ENCODE results near the gene BTBD19.
A peak's percentile ranks its signal among the peaks of the same experiment; 100 is the strongest.
"Not testable (repeated sequence)": the region's sequence is repeated elsewhere in the genome, so short reads cannot be mapped to it uniquely, and the experiment has no call there.

Gene BTBD19

DNA sequence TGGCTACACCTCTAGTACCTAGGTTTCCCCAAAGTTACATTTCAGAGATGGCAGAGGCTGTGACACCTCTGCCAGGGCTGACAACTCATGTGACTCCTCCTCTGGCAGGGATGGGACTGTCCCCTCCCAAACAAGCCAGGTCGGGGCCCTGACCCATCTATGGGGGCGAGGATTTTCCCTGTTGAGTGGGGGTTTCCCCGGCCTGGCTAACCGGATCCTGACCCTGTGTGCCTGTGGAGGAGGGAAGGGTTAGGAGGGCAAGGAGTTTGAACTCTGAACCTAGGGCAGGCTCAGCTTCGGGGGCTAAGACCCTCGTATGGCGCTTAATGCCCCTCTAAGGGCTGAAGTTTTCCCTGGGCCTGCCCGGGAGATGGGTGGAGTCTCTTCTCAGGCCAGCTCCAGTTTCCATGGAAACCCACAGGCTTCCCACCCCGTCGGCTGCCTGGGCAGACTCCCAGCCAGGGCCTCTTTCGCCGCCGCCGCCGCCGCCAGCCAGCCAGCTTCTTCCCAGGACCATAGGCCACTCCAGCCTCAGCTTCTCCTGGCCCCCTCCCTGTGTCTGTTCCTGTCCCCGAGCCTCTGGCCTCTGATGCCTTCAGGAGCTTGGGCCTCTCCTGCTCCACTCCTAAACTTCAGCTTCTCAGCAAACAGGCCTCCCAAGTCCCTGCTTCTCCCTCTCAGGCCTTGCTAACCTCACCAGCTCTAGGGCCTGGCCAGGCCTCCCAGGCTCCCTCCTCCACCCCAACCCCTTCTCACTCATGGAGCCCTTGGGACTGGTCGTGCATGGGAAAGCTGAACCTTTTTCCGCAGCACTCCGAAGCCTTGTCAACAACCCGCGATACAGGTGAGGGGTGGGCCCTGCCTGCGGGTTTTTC, at the start of gene BTBD19:
Gene BTBD19 (plus strand): TSS at position 461 of the 875 bp plus-strand sequence. CDS start 298 bp downstream, at position 759.
- DNase-seq, result peak; percentile 79

DNA sequence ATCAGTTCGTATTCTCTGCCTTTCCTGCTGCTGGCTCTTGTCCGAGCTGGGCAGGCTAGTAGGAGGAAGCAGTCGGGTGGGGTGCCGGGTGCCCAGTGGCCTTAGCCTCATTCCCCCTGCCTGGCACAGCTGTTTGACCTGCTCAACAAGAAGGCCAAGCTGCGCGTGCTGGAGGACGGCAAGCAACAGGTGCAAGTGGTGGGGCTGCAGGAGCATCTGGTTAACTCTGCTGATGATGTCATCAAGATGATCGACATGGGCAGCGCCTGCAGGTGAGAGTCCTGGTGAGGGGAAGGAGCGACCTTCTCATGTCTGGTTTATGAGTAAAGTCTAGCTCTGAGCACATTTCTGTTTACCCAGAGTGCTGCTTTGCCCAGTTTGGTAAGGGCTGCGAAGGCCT, 49.2 kb upstream of the BTBD19 start:
- no peak for DNase-seq

DNA sequence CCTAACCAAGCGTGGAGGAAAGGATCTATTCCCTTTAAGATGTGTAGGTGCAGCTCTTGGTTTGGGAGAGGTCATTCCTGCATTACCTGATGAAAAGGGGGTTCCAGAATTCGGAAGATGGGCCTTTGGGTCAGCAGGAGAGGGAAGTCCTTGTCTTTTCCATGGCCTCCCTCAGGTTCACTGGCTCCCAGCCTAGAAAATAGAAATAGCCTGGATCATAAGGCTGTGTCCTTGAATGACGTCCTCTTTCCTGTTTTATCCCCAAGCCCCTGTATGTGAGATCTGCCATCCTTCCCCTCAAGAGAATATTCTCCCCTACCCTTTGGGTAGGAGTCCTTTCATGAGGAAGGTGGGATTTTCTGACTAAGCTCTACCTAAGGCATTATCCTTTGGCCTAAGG, 47.4 kb upstream of the BTBD19 start:
- DNase-seq, result no peak

GRCh38 chr1:44766421-44766820, 41.9 kb upstream of the BTBD19 start:
- not testable (repeated sequence) for DNase-seq

DNA sequence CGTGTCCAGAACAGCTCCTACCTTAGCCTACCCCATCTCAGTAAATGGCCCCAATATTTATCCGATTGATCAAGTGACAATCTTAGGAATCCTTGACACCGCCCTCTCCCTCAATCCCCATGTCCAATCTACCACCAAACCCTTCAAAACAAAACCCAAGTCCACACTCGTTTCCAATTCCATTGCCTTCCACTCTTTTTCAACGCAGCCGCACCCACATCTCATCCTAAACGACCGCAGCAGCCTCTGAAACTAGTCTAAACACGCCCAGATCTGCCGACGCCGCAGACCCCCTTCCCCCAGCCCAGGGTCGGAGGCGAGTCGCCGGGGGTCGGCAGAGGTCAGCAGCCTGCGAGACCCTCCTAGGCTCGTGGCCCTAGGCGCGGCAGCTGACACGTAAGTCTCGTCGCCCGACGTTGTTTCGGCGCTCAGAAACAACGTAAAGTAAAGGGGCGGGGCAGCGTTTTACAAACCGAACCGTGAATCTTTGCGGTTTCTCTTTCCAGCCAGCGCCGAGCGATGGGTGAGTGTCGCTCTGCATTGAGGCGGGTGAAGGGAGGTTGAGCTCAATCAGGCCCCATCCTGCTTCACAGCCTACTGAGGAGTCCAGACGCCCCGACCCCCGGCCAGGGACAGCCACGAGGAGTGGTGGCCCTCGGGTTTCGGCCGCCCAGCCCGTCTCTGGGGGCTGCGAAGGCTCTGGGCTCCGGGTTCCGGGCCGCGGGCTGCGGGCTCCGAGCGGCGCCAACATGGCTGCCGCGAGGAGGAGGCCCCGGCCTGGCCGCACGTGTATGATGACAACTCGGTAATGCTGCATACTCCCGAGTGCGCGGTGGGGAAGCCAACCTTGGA, 33.0 kb upstream of the BTBD19 start, which contains the start of gene RPS8:
Gene RPS8 (plus strand): TSS at position 463 of the 852 bp plus-strand sequence. CDS start 57 bp downstream, at position 520.
- DNase-seq, result peak; percentile 86

GRCh38 chr1:44775930-44776729, 32.2 kb upstream of the BTBD19 start:
- peak; percentile 51 for DNase-seq

DNA sequence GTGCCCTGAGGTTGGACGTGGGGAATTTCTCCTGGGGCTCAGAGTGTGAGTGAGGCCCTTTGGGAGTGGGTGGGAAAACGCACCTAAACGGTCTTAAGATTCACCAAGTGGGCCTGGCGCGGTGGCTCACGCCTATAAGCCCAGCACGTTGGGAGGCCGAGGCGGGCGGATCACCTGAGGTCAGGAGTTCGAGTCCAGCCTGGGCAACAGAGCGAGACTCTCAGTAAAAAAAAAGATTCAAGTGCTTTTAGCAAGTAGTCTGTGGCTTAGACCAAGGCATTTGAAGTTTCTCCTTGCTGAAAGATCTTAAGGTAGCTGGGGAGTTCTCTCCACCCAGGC, 31.6 kb upstream of the BTBD19 start:
- no peak for DNase-seq

DNA sequence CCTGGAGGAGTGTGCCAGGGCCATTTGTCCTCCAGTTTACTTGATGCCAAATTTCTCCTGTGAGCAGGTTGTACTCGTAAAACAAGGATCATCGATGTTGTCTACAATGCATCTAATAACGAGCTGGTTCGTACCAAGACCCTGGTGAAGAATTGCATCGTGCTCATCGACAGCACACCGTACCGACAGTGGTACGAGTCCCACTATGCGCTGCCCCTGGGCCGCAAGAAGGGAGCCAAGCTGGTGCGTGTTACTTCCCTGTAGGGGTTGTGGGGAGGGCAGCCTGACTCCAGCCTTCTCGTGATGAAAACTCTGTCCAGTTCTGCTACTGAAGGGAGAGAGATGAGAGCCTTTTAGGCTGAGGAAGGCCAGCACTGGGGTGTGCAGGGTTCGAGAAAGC, 30.8 kb upstream of the BTBD19 start:
- DNase-seq, result no peak

DNA sequence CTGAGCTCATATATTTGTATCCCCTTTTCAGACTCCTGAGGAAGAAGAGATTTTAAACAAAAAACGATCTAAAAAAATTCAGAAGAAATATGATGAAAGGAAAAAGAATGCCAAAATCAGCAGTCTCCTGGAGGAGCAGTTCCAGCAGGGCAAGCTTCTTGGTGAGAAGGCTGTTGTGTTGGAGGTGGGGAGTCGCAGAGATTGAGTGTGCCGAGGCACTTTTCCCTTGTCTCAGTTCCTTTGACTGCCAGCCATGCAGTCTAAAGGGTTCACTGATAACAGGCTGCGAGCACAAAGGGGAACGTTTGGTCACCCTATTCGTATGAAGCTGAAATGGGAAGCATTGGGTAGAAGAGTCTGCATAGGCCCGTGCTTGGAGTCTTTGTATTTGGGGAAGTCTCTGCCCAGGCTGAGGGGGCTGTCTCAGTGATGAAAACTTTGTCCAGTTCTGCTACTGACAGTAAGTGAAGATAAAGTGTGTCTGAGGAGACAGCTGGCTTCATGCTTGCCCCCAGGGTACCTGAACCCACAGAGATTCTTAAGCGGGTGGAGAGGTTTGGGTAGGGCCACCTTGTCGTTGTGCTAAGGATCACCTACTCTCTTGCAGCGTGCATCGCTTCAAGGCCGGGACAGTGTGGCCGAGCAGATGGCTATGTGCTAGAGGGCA, 30.2 kb upstream of the BTBD19 start:
- DNase-seq, result no peak

DNA sequence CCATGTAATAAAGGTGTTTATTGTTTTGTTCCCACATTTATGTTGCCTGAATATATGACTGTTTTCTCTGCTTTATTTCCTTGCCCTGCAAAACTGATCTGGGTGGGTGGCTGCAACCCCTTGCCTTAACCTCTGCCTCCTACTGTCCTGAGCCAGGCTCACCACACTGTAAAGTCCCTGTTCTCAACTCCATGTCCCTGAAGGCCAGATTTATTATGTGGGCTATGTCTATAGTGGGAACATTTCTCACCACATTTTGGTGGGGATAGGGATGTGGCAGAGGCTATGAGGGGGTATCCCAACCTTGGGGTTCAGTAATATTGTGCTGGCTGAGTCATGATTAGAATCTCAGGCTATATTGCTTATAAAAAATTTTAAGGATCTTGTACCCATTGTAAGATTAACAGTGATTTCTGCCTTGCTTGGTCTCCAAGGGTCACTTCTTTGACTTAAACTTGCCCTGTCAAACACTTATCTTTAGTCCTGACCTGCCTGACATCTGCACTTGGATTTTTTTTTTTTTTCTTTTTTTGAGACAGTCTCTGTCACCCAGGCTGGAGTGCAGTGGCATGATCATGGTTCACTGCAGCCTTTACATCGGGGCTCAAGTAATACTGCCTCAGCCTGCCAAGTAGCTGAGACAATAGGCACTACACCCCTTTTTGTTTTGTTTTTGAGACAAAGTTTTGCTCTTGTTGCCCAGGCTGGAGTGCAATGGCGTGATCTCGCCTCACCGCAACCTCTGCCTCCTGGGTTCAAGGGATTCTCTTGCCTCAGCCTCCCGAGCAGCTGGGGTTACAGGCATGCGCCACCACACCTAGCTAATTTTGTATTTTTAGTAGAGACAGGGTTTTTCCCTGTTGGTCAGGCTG, 29.4 kb upstream of the BTBD19 start:
- no peak for DNase-seq

DNA sequence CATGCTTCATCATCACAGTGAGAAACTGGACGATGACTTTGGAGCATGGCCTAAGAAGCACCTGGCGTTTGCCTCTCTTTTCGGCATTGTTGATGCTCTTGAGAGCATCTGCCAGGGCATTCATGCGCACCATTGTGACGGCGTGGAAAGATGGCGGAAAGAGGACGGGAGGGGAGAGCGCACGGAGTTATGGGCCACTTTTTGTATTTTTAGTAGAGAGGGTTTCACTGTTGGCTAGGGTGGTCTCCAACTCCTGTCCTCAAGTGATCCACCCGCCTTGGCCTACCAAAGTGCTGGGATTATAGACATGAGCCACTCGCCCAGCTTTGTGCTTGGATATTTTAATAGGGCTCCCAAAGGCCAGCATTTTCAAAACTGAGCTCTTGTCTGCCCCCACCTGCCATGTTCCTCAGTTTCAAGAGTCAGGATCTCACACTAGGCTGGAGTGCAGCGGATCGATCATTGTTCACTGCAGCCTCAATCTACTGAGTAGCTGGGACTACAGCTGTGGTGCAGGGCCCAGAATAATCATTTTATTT, 27.7 kb upstream of the BTBD19 start:
- no peak for DNase-seq

DNA sequence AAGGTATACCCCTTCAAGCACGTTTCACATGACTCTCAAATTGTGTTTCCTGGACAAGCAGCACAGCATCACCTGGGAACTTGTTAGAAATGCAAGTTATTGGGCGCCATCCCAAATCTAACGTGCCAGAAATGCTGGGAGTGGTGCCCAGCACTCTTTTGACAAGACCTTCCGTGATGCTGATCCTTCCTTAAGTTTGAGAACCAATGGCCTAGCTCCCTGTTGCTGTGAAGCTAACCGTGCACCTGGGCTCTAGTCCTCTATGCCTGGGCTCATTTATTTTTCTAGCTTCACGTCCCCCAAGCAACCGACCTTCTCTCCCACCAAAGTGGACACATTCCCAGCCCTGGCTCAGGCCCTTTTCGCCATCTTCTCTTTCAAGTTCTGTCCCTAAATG, 24.6 kb upstream of the BTBD19 start:
- no peak for DNase-seq

GRCh38 chr1:44784094-44785028, 24.0 kb upstream of the BTBD19 start:
- DNase-seq, result peak; percentile 42

DNA sequence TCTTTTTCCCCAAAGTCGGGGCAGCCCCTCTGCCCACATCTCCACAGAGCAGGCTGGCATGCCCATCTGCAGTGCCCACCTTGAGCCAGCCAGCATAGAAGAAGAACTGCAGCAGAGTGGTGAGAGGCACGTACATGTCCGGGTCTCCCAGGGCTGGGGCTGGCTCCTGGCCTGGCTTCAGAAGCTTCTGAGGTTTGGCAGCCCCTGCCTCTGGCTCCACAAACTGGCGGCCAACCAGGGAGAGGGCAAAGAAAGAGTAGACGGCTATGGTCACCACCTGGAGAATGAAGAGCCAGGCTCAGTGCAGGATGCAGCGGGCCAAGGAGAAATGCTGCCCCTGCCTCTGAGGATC, 23.3 kb upstream of the BTBD19 start:
- DNase-seq, result no peak

- no peak for DNase-seq
Measured at GRCh38 chr1:44785501-44786137, 22.7 kb upstream of the BTBD19 start.

GRCh38 chr1:44786138-44786840, 22.0 kb upstream of the BTBD19 start:
- peak; percentile 81 for DNase-seq

GRCh38 chr1:44786841-44787426, 21.4 kb upstream of the BTBD19 start:
- DNase-seq, result no peak

GRCh38 chr1:44787506-44787905, 20.8 kb upstream of the BTBD19 start:
- DNase-seq, result no peak
